ENCODE measurements around the gene ETNK1.
"Not testable (repeated sequence)": the region's sequence is repeated elsewhere in the genome, so short reads cannot be mapped to it uniquely, and the experiment has no call there.

ETNK1 gene, protein sequence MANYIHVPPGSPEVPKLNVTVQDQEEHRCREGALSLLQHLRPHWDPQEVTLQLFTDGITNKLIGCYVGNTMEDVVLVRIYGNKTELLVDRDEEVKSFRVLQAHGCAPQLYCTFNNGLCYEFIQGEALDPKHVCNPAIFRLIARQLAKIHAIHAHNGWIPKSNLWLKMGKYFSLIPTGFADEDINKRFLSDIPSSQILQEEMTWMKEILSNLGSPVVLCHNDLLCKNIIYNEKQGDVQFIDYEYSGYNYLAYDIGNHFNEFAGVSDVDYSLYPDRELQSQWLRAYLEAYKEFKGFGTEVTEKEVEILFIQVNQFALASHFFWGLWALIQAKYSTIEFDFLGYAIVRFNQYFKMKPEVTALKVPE

DNA sequence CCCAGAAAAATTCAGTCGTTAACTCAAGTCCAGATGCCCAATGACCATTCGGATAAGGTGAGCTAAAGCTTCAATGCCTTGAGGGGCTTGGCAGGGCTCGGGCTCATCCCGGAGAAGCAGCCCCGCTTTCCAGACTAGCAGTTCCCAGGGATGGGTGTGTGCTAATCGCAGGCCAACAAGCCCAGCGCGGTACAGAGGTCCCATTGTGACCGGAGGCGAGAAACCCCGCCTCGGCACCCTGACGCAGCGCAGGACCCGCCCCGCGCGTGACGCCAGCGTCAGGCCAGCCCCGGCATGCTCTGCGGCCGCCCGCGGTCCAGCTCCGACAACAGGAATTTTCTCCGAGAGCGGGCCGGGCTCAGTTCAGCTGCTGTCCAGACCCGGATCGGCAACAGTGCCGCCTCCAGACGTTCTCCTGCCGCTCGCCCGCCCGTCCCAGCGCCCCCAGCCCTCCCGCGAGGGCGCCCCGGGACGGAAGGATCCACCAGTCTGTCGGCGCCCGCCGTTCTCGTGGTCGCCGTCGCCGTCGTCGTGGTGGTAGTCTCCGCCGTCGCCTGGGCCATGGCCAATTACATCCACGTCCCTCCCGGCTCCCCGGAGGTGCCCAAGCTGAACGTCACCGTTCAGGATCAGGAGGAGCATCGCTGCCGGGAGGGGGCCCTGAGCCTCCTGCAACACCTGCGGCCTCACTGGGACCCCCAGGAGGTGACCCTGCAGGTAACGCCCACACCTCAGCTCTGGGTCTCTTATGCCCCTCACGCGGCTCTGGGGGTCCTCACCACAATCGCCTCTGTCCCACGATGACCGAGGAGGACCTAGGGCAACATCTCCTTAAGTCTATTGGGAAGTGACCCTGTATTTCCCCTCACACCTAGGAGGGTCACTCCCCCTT lies at the start of gene ETNK1:
Gene ETNK1, plus strand, starts transcription at position 302 of the 892 bp plus-strand sequence. Its CDS starts 260 bp downstream, at position 562.
- DNase-seq (ENCODE audit: low read depth): peak; percentile 68

DNA sequence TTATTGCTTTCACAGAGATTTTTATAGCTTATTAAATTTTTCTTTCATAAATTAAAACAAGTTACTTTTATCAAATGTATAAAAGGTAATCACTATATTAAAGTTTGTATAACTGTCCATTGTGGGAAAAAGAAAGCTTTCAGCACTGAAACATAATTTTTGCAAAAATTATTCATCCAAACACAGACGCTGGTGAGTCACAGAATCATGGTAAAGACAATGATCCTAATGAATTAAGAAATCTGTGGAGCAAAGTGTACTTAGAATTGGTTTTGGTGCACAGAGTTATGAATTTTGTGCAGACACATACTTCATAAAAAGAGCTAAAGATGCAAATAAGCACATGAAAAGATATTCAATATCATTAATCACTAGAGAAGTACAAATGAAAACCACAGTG lies 48.9 kb upstream of the ETNK1 start:
- DNase-seq (ENCODE audit: low read depth): no peak

DNA sequence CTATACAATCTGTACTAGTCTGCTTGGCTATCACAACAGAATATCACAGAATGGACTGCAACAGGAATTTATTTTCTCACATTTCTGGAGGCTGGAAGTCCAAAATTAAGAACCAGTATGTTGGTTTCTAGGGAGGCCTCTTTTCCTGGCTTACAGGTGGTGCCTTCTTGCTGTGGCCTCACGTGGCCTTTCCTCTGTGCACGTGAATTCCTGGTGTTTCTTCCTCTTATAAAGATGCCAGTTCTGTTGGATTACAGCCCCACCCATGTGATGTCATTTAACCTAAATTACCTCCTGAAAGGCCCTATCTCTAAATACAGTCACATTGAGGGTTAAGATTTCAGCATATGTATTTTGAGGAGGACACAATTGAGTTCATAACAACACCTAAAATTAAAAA lies 48.5 kb upstream of the ETNK1 start:
- no peak for DNase-seq (ENCODE audit: low read depth)

DNA sequence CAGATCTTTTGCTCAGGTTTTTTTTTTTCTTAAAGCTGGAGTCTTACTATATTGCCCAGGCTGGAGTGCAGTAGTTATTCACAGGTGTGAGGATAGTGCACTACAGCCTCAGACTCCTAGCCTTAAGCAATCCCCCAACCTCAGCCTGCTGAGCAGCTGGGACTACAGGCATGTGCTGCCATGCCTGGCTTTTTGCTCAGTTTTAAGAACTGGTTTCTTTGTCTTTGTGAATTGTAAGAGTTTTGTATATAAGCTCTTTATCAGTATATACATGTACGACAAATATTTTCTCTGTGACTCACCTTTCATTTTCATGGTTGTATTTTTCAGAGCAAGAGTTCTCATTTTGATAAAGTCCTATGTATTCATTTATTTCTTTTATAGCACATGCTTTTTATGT lies 47.3 kb upstream of the ETNK1 start:
- DNase-seq (ENCODE audit: low read depth): no peak

DNA sequence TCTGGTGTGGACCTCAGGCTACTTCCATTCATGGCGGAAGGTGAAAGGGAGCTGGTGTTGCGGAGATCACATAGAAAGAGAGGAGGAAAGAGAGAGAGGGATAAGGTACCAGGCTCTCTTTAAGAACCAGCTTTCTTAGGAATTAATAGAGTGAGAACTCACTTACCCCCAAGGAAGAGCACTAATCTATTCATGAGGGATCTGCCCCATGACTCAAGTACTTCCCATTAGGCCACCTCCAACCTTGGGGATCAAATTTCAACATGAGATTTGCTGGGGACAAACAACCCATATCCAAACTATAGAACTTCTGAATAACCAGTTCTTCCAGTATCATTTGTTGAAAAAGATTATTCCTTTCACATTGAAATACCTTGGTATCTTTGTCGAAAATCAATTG lies 46.6 kb upstream of the ETNK1 start:
- DNase-seq (ENCODE audit: low read depth): no peak

DNA sequence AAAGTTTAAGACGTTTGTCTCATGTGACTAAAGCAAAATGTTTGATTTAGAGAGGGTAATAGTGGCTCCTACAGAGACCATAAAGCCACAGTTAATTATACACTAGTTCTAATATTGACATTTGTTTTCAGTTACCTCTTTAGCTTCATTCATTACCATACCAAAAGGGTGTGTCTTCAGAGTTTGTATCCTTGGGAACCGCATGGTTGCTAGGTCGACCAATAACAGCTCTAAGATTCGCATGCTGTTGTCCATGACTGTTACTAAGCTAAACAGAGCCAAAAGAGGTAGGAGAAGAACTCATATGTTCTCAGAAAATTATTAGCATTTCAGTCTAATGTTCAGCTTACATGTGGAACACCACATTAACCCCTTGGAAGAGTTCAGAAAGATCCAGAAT lies 36.2 kb upstream of the ETNK1 start:
- no peak for DNase-seq (ENCODE audit: low read depth)

DNA sequence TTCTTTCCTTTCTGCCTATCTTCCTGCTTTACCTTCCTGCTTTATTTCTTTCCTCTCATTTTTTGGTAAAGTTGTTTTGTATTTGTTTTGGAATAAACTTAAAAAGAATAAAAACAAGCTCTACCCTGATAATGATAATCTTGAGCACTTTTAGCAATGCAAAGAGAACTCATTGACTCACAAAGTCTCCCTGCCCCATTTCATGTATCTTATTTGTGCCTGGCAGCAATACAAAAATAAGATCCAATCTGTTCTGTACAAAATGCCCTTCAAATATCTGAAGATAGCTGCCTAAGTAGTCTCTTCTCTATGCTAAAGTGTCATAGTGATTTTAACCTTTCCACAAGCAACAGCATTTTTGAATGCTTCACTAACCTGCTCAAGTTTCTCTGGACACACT lies 31.1 kb upstream of the ETNK1 start:
- DNase-seq (ENCODE audit: low read depth): no peak

DNA sequence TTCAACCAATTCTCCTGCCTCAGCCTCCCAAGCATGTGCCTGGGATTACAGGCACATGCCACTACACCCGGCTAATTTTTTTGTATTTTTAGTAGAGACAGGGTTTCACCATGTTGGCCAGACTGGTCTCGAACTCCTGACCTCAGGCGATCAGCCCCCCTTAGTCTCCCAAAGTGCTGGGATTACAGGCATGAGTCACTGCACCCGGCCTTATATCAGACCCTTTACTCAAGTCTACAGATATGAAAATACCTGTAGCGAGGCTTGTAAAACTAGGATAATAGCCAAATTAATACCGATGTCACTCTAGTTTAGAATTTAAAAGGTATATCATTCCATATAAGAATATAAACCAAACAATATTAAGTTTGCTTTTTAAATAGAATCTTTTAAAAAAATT lies 27.4 kb upstream of the ETNK1 start:
- not testable (repeated sequence) for DNase-seq (ENCODE audit: low read depth)

DNA sequence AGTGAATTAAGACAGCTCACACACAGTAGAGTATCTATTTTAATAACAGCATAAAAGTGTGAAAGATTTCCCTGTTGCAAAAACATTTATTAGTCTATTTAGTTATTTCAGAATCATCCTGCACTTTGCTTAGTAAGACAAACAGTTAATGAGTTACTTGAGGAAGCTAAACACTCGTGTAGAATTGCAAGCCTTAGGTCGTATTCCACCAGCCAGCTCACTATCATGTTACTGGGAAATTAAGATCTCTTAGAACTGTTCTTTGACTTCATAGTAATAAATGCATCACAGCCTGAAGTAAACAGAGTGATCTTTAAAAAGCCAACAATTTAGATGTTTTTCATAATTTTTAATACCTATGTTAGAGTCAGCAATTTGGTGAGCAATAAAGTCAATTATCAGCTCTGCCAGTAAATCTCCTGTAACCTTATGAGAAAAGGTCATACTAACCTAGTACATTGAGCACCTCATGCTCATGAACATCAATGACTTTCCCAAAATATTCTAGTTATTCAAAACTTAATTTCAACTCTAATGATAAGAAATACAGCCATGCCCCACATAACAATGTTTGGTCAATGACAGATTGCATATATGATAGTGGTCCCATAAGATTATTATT lies 26.7 kb upstream of the ETNK1 start:
- no peak for DNase-seq (ENCODE audit: low read depth)

DNA sequence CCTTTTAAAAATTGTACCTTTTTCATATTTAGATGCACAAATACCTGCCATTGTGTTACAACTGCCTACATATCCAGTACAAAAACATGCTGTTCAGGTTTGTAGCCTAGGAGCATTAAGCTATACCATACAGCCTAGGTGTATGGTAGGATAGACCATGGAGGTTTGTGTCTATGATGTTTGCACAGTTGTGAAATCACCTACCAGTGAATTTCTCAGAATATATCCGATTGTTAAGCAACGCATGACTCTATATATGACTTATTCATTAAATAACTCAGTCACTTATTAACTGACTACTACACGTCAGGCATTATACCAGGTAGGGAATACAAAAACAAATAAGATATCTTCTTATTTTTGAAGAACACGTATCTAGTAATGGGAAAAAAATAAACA lies 26.2 kb upstream of the ETNK1 start:
- DNase-seq (ENCODE audit: low read depth): no peak

DNA sequence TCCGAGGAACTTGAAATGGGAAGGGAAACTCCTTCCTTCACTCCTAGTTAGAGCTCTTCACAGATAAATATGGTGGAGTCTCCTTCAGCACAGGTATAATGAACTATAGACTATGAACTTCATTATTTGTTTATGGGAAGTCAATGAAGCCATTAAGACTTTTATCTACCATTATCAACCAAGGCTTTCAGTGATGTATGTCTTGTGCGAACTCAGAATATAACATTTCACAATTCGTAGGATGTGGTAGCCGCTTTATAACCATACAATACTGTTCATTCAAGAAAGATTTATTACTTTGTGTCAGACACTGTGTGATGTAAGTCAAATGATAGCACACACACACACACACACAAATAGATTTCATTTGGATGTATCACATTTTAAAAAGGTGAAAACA lies 24.8 kb upstream of the ETNK1 start:
- no peak for DNase-seq (ENCODE audit: low read depth)

DNA sequence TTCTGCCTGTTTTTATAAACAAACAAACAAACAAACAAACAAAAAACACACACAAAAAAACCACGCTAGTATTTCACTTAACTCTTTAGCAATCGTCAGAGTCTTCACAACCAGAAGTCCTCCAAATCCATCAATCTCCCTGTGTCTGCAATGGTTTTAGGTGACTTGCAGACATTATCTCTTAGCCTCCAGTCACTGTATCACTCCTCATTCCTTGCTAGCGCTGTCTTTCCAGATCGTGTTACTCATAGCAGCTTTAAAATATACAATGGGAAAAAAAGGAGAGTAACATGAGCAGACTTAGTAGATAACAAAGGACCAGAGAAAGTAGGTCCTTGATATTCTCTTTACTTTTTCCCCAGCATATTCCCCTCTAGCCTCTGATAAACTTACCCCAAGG lies 15.5 kb upstream of the ETNK1 start:
- DNase-seq (ENCODE audit: low read depth): no peak

DNA sequence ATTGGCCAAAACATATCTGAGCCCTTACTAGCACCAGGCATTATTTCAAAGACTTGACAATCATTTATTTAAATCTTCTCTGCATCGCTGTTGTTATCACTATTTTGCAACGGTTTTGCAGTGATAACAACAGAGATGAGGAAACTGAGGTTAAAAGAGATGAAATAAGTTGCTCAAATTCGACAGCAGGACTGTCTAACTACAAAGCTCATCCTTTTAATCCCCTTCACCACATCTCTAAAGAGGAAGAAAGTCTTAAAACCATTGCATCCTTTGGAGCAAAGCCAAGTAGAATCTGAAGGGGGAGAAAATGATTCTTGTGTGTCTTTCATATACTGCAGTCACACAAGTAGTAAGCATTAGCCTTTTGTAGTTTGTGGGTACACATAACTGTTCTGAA lies 14.8 kb upstream of the ETNK1 start:
- no peak for DNase-seq (ENCODE audit: low read depth)

DNA sequence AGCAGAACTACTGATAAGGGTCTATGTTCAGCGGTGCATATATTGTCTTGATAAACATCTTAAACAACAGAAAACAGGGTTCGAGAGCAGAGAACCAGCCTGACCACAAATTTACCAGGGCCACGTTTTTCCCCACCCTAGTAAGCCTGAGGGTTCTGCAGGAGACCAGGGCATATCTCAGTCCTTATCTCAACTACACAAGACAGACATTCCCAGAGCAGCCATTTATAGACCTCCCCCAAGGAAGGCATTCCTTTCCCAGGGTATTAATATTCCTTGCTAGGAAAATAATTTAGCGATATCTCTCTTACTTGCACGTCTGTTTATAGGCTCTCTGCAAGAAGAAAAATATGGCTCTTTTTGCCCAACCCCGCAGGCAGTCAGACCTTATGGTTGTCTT lies 12.1 kb upstream of the ETNK1 start:
- not testable (repeated sequence) for DNase-seq (ENCODE audit: low read depth)

DNA sequence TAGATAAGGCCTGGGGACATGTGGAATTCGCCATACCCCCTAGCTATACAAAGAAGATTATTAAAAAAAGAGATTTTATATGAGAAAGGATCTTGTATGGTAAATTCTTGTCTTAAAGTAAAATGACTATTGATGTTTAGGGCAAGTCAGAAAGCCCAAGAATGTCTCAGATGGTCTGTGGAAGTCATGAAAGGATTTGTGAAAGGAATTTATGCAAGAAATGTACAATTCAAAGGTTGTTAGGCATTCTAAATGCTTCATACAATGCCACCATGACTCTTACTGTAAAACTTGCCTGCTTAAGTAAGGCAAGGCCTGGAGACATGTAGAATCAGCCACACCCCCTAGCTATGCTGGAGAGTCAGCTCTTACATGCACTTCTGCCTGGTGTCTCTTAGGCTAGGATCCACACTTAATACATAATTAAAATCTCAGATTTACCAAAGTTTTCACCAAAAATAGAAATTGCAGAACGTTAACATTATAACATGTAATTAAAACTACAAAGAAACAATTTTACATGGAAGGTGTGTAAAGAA lies 8.9 kb upstream of the ETNK1 start:
- DNase-seq (ENCODE audit: low read depth): no peak

DNA sequence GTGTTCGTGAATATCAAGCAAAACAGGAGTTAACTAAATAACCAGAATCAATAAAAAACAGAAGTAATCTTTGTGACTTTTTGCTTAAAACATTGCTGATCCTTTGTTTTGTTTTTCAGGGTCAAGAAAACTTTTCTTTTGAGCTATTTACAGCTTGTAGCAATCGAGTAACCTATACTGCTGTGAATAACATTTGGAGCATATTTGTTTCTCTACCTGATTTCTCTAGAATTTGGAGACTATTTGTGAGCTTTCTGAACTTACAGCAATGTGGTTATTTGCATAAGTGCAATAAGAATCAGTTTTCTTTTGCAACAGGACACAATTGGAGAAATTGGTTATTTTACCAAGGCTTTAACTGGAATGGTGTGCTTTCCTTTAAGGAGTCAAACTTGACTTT lies 7.3 kb upstream of the ETNK1 start:
- no peak for DNase-seq (ENCODE audit: low read depth)

DNA sequence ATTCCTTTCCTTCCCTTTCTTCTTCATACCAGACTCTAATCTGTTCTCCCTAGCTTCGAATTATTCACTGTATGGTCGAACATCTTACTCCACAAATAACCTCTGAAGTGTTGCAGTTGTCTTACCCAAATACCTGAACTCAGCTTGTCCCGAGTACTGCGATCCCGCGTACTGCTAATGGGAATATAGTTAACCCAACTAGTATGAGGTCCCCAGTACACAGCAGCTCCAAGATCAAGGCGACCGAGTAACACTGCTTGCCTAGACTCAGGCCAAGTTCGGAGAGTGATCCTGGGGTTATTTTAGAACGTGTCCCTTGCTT lies 462 bp upstream of the ETNK1 start:
- no peak for DNase-seq (ENCODE audit: low read depth)

DNA sequence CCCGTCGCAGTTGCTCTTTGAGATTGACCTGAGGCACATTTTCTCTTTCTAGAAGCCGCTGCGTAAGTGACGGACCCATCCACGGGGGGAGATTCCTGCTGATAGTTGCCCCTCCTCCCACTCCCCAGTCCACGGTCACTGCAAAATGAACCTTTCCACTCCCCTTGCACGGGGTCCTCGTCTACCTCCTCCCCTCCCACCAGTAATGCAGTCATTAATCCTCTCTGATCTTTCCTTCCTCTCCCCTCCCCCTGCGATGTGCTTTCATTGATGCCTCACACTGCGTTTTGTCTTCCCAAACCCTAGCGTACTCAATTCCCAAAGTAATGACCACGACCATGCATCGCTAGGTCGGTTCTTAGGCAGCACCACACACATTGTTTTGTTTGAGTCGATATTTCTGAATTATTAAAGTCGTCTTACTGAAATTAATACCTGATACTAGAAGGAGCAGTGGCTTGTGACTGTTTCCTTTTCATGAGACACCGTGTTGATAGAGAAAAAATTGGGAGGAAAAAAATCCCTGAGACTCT lies 857 bp downstream of the ETNK1 start:
- DNase-seq (ENCODE audit: low read depth): peak; percentile 7

DNA sequence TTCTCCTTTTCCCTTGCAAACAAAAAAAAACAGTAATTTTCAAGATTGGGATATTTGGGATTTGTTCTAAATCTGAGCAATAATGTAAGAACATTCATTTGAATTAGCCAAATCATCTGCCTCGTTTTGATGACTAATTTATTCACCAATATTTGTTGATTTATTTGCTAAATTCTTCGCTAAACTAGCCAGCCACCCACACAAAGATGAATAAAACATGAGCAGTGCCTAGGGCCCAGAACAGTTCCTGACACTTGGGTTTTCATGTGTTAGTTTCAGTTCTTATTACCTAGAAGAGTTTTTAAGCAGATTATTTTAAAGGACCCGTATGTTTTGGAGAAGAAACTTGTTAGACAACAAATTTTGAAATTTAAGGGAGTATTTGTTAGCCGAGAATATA lies 1.4 kb downstream of the ETNK1 start:
- no peak for DNase-seq (ENCODE audit: low read depth)

DNA sequence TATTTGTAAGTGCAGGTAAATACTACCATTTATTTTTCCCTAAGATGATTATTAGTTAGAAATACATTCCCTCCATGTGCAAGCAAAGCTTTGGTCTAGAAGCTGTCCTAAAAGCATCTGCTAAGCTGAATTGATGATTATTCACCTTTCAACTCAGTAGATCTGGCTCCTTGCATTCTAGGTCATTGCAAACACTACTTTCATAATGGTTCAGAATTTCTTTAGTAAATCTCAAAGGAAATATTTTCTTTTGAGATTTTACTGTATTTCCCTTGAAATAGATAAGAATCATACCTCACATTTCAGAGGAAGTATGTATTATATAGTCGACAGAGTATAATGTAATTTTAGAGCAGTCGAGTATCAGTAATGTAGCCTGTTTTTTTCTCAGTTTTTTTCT lies 2.4 kb downstream of the ETNK1 start:
- DNase-seq (ENCODE audit: low read depth): no peak

DNA sequence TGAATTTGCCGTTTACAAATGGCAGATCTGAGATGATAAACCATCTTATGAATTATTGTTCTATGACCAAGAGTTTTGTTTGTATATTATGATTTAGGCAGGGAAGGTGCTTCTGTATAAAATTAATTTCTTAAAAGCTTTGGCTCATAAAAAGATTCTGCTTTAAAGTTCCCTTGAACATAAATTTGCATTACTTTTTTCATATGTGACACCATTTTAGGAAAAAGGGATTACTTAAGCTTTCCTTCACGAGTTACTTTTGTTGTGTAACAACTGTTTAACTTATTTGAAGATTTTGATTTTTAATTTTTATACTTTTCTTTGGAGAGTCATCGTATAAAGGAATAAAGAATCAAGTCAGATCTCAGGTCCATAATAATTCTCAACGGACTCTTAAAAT lies 3.3 kb downstream of the ETNK1 start:
- DNase-seq (ENCODE audit: low read depth): no peak

DNA sequence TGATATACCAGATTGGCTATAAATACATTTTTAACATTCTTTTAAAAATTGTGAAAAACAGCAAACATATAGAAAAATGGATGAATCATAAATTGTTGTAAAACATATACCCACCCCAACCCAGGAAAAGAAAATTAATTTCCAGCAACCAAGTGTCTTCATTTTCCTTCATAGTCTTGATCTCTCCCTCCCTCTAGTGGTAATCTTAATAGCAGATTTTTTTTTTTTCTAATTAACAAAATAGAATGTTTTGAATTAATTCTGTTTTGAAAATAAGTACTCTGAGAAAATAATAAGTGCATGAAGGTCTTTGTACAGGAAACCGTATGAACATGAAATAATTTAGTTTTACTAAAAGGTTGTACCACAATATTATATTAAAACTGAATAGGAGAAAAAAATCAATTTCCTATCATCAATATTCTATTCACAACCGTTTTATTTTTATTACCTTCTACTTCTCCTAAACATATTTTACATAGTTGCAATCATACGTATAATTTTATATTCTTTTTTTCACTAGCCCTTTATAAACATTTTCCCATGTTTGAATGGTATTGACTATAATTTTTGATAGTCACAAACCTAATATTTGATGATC lies 7.0 kb downstream of the ETNK1 start:
- no peak for DNase-seq (ENCODE audit: low read depth)
